WI38 (cell line): Measurements from ENCODE around the gene CCDC91.

Experiments
- H3K4me3 ChIP-seq: 2 replicates; pipeline ENCODE4 v1.5.1; 2011; ENCODE audit warnings: low read depth, mild to moderate bottlenecking, control low read depth, low read length
- TF ChIP-seq, protein P1 (sequence below): IDR thresholded peaks from 2 replicates; pipeline ENCODE4 v1.5.1; 2012; ENCODE audit warnings: low read depth, mild to moderate bottlenecking, control low read depth, low read length

The CCDC91 gene

DNA sequence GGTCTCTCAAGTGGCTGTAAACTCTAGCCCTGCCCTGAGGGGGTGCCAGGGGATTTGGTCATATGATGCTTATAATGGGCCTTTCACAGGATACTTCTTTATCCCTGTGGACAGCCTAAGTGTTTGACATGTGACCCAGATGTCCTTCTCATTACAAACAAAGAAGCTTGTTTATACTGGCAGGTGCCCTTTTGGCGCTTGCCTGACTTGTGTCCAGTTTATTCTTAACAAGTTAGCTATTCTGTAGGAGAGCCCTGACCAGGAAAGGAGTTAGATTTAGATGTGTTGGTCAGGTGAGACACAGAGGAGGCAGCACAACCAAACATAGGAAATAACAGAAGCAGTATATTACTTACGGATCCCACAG, 51.9 kb downstream of the CCDC91 start:
- H3K4me3 ChIP-seq, result no peak overlapping the region
- TF ChIP-seq, protein P1, sequence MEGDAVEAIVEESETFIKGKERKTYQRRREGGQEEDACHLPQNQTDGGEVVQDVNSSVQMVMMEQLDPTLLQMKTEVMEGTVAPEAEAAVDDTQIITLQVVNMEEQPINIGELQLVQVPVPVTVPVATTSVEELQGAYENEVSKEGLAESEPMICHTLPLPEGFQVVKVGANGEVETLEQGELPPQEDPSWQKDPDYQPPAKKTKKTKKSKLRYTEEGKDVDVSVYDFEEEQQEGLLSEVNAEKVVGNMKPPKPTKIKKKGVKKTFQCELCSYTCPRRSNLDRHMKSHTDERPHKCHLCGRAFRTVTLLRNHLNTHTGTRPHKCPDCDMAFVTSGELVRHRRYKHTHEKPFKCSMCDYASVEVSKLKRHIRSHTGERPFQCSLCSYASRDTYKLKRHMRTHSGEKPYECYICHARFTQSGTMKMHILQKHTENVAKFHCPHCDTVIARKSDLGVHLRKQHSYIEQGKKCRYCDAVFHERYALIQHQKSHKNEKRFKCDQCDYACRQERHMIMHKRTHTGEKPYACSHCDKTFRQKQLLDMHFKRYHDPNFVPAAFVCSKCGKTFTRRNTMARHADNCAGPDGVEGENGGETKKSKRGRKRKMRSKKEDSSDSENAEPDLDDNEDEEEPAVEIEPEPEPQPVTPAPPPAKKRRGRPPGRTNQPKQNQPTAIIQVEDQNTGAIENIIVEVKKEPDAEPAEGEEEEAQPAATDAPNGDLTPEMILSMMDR, result no peak

DNA sequence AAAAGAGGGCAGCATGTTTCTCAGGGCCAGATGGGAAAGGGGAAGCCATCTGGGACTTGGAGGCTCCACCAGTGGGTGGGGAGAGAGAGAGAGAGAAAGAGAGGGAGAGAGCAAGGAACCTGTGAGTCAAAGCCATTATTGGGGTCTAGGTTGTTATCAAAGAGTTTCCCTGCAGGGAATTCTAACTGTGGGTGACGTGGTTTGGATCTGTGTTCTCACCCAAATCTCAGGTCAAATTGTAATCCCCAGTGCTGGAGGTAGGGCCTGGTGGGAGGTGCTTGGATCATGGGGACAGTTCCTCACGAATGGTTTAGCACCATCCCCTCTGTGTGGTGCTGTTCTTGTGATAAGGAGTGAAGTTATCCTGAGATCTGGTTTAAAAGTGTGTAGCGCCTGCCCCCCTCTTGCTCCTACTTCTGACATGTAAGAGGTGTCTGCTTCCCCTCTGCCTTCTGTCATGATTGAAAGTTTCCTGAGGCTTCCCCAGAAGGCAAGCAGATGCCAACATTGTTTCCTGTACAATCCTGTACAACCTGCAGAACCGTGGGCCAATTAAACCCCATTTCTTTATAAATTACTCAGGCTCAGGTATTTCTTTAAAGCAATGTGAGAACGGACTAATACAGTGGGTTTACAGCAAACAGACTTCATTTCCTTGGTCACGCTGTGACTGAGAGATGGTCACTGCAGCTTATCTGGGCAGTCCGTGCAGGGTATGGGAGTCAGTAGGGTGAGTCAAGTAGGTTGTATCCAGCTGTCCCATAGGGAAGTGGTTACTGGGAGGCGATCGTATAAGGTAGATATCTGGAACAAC, 52.4 kb downstream of the CCDC91 start:
- no peak overlapping the region for H3K4me3 ChIP-seq
- TF ChIP-seq, protein P1, result no peak

DNA sequence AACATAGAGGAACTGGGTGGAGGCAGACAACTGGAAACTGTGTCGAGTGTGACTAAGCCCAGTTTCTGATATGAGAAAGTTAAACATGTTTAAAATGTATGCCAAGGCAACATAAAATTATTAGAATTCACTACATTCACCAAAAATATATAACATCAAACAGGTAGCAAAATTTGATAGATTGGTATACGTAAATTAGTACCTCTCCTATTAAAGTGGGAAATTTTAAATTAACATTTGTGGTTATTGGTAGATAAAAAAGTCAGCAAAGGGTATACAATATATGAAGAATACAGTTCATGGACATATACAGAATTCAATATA, 53.0 kb downstream of the CCDC91 start:
- H3K4me3 ChIP-seq, result no peak overlapping the region
- TF ChIP-seq, protein P1, result no peak

DNA sequence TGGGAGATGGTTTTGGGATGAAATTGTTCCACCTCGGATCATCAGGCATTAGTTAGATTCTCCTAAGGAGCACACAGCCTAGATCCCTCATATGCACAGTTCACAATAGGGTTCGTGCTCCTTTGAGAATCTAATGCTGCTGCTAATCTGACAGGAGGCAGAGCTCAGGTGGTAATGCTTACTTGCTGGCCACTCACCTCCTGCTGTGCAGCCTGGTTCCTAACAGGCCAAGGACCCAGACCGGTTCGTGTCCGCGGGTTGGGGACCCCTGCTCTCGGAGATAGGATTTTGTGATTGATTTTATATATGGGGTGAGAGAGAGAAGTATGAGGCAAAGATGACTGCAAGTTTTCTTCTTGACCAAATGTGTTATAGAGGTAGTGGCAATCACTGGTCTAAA, 57.5 kb downstream of the CCDC91 start:
- TF ChIP-seq, protein P1, result no peak
- no peak overlapping the region for H3K4me3 ChIP-seq

DNA sequence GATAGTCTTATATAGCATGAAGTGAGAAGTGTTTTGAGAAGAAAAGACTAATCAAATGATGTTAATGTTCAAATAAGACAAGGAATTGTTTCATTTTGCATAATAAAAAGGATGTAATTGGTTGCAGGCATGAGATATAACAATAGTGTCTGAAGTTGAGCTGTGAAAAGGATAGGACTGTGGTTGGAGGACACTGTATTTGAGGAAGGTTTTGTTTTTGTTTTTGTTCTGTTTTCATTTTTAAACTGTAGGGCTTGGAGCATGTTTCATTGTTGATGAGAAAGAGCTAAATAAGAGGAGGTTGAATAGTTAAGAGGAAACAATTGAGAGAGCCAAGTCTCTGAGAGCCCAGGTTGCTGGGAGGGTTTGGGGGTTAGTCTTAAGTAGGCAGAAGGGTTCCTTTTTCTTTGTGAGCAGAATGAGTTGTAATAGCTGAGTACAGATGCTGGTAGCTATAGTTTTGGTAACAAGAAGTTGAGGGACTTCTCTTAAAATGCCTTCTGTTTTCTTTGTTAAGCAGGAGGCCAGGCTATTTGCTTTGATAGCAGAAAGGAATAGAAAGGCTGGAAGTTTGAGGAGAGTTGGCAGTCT, 58.4 kb downstream of the CCDC91 start:
- TF ChIP-seq, protein P1, result no peak

DNA sequence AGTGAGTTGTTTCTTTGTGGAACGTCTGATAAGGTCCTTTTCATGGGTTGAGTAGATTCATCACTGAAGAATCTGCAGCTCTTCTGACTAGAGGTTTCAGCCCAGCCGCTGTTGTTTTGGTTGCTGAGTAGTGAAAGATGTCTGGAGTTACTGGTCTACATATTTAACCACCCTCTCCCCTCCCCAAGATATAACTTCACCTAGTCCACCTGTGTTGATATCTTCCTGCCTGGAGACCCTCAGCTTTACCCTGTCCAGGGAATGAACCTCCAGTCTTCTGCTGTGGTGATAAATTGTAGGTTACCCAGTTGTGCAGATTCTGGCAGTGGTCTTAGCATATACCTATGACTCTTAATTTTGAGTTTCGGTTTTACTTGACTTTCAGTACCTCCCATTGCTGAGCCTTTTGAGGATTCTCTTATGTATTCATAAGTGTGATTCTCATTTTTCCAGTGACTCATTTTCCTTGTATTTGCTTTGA, 62.9 kb downstream of the CCDC91 start:
- no peak overlapping the region for H3K4me3 ChIP-seq
- TF ChIP-seq, protein P1, result no peak

More for the DNA sequence above, 58.4 kb downstream of the CCDC91 start:
- H3K4me3 ChIP-seq, result no peak overlapping the region

DNA sequence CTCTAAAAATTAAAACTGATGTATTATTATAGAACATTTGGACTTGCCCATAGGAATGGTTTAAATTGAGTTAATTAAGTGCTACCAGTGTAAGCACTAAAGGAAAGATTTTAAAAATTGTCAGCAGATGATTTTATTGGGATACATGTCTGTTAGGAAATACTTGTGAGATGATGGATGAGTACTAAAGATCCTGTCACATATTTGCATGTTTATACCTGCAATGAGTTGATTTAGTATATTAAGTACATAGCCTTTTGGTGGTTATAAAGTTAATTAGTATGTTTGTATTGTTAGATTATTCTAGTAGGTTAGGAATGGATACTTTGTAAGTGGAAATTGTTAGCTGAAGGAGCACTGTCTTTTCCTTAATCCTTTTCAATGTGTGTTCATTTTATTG, 67.2 kb downstream of the CCDC91 start:
- H3K4me3 ChIP-seq, result no peak overlapping the region
- TF ChIP-seq, protein P1, result no peak
